NCI-H345 treated with DMSO at 0.1 percent for 48 hours (cell line): Measurements from ENCODE around the gene NTM.

Experiments used
- DNase-seq: peaks from one replicate; lab custom pipeline; 2025; ENCODE audit not compliant: unreplicated experiment; lab: John Stamatoyannopoulos, UW

The NTM gene

DNA sequence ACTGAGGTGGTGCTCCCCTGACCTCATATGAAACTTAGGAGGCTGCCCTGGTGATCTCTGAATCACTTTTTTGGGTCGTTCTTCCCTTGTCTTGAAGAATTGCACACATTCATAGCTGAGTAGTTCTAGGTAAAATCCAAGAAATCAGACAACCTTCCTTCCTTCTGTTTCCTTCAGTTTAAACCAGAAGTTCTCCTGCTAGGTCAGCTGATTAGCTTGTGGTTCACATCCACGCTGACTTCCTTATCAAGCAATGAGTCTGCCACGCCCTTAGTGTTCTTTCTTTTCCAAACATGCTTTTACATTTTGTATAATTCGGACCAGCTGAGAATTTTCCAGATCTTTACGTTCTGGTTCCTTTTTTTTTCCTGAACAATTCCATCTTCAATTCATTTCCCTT lies 892.8 kb downstream of the NTM start:
- no peak for DNase-seq

DNA sequence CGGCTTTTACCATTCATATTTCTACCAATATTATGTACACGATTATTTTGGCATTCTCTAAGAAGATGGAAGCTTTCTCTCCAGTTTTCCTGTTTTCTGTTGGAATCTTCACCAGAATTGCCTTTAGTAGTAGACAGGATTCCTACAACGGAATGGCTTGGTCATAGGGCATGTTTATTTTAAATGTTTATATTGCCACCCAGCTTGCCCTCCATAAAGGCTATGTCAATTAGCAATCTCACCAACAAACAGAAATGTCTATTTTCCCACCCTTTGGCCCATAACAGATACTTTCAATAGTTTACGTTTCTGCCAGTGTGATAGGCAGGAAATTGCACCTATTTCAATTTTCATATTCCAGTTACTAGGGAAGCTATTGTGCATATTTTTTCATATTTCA lies 893.5 kb downstream of the NTM start:
- no peak for DNase-seq

- no peak for DNase-seq
Observed at GRCh38 chr11:132264616-132265015, 894.2 kb downstream of the NTM start.

DNA sequence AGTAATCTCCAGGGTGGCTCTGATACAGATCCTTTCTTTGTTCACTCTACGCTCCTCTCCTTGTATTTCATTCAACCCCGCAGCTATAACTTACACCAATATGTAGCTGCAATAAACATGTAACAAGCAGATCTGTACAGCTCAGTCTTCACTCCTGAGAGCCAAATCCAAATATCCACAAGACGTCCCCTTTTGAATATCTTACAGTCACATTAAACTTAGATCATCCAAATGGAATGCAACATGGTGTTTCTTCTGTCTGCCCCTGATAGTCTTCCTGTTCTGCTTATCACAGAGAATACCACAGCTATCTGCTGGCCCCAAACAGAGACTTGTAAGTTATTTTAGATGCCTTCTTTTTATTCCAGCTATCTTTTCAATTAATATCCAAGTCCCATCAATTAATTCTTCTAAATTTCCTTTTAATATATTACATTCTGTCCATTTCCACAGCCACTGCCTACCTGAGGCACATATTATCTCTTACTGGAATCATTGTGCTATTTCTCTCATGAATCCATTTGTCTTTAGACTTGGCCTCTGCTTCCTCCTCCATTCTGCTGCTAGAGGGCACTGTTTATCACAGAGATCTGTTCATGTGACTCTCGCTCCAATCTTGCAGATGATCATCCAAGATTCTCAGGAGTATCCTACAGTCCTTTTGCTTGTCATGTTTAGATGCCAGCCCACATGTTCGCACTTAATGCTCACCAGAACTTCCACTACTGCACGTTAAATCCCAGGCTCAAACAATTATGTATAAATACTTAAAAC lies 908.6 kb downstream of the NTM start:
- no peak for DNase-seq

GRCh38 chr11:132284048-132284447 lies 913.6 kb downstream of the NTM start:
- no peak for DNase-seq

DNA sequence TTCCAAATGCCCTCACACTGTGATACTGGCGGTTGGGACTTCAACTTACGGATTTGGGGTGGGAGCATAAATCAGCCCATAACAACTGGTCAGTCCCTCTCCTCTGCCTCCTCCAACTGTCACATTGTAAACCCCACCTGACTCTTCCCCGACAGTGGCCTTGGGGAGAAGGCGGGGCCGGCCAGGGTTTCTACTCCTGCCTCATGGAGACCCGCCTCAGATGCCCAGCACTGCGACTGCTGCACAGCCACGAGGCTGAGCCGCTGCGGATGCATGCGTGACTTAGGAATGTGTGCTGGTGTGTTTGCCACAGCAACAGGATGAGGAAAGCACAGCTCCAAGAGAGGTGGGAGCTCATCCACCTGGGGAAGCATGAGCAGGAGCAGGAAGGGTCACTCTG lies 914.2 kb downstream of the NTM start:
- no peak for DNase-seq

- no peak for DNase-seq
Observed at GRCh38 chr11:132285631-132286030, 915.2 kb downstream of the NTM start.

- no peak for DNase-seq
Observed at GRCh38 chr11:132286106-132286505, 915.7 kb downstream of the NTM start.

- DNase-seq: no peak
Observed at GRCh38 chr11:132288036-132288435, 917.6 kb downstream of the NTM start.

DNA sequence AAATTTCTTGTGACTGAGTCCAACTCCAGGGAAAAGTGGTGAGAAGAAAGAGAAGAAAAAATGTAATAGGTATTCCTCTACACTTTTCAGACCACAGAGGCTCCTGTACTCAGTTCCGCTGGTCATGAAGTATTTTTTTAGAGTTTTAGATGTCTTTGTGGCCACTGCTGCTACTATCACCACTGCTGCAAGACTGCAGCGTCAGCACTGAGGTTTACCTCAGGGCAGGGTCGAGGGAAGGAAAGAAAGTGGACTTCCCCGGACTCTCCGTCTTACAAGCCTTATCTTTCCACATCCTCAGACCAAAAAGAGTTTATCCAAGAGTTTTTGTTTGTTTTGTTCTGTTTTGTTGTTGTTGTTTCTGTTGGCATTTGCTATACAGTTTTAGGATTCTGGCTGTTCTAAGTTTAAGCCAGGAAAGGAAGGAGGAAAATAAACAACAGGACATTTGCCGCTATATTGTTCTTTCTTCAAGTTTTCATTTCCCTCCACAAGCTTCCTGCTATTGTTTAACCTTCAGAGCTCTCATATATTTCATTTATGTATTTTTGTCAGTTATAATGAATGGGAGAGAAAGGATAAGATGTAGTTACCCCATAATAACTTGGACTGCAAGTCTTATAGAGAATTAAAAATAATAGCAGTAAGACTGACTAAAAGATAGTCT lies 919.3 kb downstream of the NTM start:
- DNase-seq: no peak

DNA sequence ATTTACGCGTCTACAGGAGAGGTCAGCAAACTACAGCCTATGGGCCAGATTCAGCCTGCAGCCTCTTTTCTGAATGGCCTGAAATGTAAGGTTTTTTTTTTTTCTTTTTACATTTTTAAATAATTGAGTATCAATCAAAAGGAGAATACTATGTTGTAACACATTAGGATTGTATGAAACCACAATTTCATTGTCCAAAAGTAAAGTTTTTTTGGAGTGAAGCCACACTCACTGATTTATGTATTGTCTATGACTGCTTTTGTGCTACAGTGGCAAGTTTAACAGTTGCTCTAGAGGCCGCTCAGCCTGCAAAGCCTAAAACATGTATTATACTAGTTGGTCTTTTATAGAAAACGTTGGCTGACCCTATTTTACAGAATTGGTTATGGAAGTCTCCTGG lies 923.2 kb downstream of the NTM start:
- DNase-seq: no peak

- no peak for DNase-seq
Observed at GRCh38 chr11:132296946-132297610, 926.7 kb downstream of the NTM start.

DNA sequence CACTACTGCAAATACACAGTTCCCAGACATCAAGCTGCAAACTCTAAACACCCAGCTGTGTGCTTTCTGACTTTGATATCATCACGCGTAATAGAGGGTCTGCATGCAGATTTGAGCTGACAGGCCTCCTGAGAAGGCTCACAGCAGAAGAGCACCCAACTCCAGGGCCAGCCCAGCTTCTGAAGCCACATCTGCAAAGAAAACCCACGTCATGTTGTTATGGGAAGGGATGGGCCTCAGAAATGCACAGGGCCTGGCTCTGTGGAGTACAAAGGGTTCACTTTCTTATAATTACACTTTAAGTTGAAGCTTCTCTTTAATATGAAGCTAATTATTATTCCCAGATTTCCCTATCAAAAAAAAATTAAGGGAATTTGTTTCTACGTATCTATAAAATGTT lies 927.9 kb downstream of the NTM start:
- DNase-seq: no peak

GRCh38 chr11:132300283-132300682 lies 929.9 kb downstream of the NTM start:
- no peak for DNase-seq

GRCh38 chr11:132301465-132301864 lies 931.0 kb downstream of the NTM start:
- no peak for DNase-seq

GRCh38 chr11:132301900-132302299 lies 931.5 kb downstream of the NTM start:
- no peak for DNase-seq

GRCh38 chr11:132307309-132308020 lies 937.0 kb downstream of the NTM start:
- DNase-seq: no peak

DNA sequence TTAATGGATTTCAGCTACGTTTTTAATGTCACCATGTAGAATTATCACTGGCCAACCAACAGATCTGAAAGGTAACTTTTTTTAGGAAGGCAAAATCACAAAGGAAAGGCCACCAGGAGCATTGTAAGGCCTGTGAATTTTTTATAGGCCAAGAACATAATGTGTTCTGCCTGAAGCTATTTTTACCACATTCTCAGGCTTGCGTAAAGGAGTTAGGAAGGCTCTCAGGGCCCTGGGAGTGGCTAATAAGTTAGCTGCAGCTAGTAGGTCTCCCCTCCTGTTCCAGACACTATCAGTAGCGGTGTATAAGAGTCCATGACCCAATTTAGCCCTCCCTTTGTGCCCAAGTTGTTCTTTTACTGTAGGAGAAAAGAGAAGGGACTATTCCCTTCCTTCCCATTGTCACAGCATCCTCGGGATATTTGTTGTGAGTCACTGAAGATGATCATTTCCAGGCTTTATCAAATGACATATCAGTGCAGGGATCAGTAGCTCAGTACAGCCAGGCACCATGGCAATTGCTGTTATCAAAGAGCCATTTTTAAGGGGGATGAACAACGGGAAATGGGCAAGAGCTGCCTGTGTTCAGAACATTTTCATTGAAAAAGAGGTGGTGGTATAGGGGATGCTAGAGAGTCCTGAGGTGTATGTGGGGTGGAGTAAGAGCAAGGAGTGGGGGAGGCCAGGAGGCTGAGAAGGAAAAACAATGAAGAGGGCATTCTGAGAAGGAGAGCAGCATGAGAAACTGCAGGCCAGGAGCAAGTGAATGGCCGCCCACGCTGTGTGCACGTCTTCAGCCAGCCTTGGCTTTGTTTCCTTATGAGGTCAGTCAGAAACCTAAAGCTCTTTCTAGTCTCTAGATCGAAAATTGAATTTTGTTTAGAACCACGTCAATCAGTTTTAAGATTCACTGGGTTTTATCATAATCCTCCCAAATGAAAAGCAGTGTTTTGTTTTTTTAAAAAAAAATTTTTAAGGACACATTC lies 940.3 kb downstream of the NTM start:
- no peak for DNase-seq

DNA sequence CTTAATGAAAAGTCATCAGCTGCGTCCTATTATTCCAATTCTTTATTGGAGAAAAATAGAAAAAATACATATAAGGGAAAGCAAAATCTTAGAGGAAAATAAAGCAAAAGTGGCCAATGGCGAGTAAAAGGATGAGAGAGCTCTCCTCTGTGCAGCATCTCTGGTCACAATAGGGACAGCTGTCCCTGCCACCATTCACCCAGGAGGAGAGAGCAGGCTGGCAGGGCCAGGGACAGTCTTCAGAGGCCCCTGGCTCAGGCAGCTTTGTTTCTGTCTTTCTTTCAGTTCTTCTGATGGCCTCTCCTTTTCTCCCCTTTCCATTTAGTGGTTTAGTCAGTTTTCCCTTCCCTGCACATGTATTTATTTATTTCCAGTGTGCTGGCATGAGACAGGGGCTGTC lies 941.3 kb downstream of the NTM start:
- no peak for DNase-seq

- DNase-seq: peak; percentile 16
Observed at GRCh38 chr11:132312161-132312560, 941.7 kb downstream of the NTM start.
